ENCODE data around the gene KAT2A.

The KAT2A gene

DNA sequence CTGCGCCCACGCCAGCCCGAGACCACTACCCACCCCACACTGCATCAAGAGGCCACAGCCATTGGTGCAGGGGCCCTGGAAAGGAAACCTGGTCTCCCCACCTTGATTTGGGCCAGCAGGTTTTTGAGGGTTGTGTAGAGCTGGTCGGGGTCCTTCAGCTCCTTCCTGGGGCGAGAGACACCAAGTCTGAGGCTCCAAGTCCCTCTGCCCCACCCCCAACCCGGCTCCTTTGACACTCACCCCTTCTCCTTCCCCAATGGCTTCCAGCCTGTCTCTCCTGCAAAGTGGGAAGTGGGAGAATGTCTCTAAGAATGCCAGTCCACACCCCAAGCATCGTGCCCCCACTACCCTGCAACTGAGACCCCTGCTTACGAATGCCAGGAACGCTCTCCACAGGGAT is 7.0 kb downstream of the KAT2A start:
- DNase-seq (ENCODE audit: low spot score), result no peak

DNA sequence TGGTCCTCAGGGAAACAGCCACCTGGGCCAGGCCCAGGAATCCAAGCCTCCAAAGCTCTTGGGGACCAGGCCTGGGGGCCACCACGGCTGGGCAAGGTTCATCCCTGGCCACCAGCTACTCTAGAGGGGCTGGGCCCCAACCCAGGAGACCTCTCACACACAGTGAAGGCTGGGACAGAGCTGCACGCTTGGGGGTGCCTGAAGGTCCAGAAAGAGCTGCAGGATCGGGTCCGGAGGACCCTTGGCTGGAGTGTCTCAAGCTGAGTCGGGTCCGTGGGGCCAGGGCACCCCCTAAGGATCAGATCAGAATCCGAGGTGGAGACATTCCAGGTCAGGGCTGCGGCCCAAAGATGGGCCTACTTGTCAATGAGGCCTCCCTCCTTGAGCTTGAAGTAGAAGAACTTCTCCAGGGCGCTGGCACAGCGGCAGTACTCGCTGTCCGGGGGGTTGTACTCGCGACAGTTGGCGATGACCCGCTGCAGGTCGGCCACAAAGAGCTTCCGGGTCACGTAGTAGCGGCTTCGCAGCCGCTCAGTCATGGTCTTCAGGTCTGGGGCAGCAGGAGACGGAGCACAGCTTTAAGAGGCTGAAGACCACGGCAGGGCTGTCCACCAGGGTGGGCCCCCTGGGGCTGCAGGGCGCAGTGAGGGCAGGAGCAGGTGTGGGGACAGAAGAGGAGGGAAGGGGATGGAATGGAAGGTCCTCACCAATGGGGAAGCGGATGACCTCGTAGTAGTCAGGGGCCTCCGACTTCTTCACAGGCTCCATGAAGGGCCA is 7.7 kb downstream of the KAT2A start:
- no peak for DNase-seq (ENCODE audit: low spot score)

DNA sequence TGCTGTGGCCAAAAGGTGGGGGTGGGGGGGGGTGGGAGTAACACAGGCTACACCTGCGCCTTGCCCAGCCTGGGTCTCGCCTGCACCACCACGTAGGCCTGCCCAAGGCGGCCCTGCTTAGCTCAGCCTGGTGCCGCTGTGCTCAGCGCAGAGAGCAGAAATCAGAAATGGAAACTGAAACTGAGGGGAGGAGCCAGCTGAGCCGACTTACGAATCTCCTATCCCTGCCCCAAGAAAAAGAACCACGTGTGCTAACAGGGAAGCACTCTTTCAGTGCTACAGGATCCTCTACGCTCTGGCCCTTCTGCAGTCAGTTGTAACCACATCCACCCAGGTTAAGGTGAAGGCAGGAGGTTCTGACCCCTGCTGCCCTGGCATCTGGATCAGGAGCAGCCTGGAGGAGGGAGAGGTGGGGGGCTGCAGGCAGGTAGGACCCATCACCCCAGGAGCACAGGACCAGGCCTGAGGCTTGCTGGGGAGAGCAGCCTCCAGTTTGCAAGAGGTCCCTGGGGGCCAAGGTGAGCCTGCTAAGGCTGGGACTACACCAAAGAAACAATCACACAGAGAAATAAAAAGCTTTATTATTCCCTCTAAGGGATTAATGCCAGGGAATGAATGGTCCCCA is 8.5 kb downstream of the KAT2A start, which contains the start of gene DHX58:
TSS of gene DHX58 (minus strand) at position 163 of the 625 bp plus-strand sequence. CDS start 822 bp downstream, outside the sequence.
- DNase-seq (ENCODE audit: low spot score), result peak; percentile 94

DNA sequence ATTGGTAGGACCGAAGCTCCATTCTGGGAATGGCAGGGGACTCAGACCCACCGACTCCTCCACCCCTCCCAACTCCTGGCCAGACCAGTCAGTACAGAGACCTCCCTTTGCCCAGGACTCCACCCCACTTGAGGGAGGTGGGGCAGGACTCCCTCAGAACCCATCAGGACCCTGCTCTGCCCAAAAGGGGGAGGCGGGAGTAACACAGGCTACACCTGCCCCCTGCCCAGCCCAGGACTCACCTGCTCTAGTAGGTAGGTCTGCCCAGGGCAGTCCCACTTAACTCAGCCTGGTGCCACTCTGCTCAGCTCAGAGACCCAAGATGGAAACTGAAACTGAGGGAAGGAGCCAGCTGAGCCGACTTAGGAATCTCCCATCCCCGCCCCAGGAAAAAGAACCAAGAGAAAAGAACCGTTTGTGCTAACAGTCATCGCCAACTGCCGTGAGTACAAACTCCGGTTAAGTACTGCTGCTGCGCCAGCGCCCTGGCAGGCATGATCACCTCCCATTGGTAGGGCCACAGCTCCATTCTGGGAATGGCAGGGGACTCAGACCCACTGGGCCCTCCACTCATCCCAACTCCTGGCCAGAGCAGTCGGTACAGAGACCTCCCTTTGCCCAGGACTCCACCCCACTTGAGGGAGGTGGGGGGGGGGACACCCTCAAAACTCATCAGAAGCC is 9.2 kb downstream of the KAT2A start:
- peak; percentile 60 for DNase-seq (ENCODE audit: low spot score)

DNA sequence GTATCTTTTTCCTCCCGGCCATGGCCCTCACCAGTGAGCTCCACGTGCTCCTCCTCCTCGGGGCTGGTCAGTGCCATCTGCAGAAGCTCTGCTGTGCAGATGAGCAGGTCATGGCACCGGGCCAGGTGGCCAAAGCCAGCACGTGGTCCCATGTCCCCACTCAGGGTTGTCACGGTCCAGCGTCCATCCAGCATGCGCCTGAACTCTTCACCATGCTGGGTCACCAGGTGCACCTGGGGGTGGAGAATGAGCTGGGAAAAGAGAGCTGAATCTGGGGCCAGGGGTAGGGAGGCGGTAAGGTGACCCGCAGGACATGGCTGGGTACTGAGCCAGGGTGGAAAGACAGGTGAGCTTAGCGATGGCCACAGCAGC is 9.9 kb downstream of the KAT2A start:
- no peak for DNase-seq (ENCODE audit: low spot score)

DNA sequence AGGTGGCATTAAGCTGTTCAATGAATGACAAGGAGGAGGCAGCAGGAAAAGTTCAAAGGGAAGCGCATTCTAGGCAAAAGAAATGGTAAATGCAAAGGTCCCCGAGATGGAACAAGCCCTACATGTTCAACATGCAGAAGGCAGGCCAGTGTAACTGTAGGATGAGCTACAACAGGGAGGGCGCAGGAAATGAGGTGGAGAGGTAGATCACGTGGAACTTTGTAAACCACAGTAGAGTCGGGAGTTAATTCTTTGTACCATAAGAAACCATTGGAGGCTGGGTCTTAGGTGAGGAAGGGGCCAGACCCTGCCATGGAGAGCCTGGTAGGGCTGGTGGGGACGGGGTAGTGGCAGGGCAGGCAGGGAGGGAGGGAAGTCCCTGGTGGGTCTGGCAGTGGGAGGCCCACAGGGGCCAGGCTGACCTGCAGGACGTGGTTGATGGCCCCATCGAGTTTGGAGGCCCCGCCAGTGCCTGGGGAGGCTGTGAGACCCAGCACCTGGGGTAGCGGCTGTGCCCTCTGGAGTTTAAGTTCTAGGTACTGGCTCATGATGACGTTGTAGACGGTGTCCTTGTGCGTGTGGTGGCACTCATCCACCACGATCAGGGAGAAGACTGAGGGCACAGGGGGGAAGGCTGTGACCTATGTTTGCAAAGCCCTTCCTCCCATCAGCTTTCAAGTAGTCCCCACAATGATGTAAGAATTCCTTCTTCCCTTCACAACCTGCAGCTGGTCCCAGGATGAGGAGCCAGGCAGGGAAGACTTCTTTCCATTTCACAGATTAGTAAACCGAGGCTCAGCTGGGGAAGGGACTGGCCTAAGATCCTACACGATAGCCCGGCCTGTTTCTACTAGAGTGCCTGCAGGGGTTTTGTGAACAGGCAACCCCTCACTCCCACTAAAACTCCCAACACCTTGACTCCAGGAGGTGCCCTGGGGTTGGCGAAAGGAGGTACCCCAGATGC is 10.6 kb downstream of the KAT2A start:
- no peak for DNase-seq (ENCODE audit: low spot score)

DNA sequence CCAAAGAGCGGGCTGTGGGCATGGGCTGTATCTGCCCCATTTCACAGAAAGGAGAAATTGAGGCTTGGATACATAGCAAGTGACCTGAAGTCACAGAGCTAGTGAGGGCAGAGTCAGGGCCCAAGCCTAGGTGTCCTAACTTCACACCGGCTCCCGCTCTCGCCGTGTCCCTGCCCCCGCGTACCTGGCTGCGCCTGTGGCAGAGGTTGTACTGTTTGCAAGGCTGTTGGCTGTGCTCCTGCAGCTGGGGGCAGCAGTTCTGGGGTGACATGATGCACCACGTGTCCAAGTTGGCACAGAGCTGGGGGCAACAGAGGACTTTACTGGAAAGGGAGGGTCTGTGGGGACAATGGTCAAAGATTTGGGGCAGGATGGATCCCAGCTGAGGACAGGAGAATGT is 12.1 kb downstream of the KAT2A start:
- DNase-seq (ENCODE audit: low spot score), result no peak

DNA sequence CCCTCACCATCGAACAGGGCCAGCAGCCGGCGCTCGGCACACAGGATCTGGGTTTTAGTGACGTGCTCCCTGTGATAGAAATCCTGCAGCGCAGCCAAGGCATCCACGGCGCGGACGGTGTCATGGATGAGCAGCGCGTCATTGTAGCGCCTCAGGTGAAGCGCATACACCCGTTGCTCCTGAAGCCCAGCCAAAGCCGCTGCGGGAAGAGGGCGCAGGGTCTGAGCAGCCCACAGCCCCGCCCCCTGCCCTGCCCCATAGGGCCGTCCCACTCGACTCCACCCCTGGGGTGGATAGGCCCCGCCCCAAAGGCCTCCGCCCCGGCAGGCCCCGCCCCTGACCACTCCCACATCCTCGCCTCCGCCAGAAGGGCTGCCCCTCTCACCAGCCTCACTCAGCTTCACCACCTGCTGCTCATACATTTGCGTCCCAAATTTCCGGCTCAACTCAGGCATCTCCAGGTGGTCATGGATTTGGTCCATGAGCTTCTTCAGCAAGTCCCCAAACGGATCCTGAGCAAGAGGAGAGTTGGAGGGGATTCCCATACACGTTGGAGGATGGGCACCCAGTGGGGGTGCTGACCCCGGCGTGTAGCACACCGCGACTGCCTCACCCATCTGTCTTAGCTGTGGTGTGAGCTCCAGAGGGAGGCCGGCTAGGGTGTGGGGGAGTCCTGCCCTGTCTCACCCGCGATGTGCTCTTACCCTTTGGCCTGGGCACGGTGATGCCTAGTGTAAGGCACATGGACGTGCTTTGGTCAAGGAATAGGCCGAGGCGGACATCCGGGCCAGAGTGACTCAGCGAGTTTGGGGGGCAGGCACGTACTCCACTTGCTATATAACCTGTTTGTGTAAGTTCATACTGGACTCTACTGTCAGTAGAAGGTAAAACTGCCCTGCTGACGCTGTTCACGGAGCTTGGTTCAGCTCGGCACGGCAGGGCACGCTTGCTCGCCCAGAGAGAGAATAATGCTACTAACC is 13.3 kb downstream of the KAT2A start:
- DNase-seq (ENCODE audit: low spot score), result peak; percentile 72

DNA sequence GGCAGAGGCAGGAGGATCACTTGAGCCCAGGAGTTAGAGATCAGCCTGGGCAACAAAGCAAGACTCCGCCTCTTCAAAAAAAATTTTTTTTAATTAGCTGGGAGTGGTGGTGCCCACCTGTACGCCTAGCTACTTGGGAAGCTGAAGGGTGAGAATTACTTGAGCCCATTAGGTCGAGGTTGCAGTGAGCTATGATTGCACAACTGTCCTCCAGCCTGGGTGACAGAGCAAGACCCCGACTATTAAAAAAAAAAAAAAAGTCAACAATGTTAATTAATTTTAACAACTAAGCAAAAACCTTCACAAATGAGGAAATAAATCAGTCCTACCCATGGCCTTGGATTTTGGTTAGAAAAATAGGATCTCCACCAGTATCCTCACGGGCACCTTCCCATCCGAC is 14.0 kb downstream of the KAT2A start:
- DNase-seq (ENCODE audit: low spot score), result no peak

DNA sequence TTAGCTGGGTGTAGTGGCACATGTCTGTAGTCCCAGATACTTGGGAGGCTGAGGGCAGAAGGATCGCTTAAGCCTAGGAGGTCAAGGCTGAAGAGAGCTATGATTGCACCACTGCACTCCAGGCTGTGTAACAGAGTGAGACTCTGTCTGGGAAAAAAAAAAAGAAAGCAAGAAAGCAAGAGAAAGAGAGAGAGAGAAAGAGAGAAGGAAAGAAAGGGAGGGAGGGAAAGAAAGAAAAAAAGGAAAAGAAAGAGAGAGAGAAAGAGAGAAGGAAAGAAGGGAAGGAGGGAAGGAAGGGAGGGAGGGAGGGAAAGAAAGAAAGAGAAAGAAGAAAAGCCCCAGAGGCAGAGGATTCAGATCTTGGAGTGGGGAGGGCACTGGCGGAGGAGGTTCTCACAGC is 15.2 kb downstream of the KAT2A start:
- DNase-seq (ENCODE audit: low spot score), result no peak

DNA sequence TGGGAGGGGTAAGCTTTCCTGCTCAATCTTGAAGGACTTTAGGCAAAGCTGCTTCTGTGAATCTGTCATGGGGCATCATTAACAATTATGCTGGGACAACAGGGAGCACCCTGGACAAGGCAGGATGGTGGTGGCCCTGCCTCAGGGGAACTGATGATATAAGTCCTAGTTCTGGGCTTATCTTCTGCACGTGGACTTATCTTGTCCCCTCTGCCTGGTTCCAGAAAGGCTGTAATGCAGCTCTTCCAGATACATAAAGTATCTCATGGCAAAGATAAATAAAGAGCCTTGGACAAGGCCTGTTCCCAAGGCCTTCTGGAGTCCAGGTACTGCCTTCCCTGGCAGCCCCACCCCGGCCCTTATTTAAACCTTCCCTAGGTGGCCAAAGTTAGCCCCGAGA is 16.9 kb downstream of the KAT2A start:
- no peak for DNase-seq (ENCODE audit: low spot score)

DNA sequence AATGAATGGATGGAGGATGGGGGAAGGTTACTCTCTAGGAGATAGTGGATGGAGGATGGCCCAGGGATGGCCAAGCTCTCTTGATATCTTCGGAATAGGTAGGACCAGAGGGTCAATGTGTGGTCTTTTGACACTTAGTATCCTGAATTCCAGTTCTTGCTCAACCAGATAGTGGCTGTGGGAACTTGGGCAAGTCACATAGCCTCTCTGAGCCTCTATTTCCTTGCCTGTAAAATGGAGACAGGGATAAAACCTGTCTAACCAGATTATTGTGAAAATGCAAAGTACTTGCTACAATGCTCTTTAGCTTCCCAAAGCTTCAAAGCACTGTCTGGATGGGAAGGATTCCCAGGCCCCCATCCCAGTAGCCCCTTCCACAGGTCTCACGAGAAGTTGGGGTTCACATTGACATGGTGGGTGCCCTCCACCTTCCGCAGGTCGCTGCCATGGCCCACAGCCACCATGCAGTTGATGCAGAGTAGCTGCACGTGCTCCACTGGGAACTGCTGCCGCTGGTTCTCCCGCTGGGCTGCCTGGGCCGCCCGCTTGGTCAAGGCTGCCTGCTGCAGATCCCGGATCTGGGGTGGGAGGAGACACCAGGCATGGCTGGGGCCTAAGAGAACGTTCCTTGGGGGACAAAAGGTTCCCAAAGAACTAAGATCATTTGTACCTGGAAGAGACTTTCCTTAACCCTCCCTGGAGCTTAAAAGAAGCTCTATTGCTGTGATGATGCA is 17.8 kb downstream of the KAT2A start:
- no peak for DNase-seq (ENCODE audit: low spot score)

DNA sequence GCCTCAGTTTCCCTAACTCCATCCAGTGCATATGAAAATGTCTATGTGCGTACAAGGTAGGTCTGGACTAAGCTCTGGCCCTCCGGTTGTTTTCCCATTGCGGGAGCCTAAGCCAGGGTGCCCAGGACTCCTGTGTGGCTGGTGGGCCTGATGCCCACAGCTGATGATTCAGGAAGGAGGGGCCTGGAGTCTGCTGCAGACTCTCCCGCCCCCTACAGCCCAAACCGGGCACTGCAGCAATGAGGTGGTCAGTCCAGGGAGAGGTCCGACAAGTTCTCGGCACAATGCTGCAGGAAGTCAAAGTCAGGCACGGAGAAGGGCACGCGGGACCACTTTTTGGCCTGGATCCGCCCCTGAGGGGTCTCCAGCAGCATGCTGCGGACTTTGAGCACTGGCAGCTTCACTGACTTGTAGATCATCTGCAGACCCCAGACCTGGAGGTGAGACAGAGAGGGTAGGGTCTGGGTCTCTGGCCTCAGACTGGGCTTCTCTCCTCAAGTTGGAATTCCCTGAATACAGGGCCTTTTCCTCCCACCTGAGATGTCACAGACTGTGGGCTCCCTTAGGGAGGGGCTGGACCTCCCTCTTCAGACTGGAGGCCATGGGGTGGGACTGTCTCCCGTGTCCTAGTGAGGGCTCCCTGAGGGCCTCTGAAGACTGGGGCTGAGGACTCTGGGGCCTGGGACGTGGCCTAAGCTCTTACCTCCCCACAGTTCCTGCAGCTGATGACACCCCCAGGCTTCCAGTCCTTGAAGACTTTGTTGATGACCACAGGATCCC is 19.5 kb downstream of the KAT2A start:
- peak; percentile 91 for DNase-seq (ENCODE audit: low spot score)

DNA sequence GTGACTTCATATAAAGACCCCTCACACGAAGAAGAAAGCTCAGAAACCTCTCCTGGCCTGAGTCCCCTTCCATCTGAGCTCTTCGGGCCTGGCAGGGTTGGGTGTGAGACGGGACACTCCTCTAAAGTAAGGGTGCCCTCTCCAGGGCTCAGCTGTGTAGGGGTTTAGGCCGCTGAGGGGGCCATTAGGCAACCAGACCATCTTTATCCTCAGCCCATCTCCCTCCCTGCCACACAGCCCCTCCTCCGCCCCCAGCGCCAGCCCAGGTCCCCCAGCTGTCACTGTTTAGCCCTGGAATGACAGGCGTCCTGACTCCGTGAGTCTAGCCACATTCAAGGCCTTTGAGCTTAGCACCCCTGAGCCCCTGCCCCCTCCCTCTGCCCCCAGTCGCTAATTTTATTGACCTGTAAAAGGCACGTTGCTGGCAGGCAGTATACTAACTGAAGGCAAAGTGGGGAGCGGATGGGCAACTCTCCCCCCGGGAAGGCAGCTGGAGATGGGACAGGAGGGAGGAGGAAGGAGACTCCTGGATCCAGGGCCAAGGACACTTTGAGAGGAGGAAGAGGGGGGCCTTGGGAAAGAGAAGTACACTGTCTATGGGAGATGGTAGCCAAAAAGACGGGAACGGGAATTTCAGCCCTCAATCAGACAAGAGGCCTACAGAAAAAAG is 22.3 kb downstream of the KAT2A start:
- no peak for DNase-seq (ENCODE audit: low spot score)

DNA sequence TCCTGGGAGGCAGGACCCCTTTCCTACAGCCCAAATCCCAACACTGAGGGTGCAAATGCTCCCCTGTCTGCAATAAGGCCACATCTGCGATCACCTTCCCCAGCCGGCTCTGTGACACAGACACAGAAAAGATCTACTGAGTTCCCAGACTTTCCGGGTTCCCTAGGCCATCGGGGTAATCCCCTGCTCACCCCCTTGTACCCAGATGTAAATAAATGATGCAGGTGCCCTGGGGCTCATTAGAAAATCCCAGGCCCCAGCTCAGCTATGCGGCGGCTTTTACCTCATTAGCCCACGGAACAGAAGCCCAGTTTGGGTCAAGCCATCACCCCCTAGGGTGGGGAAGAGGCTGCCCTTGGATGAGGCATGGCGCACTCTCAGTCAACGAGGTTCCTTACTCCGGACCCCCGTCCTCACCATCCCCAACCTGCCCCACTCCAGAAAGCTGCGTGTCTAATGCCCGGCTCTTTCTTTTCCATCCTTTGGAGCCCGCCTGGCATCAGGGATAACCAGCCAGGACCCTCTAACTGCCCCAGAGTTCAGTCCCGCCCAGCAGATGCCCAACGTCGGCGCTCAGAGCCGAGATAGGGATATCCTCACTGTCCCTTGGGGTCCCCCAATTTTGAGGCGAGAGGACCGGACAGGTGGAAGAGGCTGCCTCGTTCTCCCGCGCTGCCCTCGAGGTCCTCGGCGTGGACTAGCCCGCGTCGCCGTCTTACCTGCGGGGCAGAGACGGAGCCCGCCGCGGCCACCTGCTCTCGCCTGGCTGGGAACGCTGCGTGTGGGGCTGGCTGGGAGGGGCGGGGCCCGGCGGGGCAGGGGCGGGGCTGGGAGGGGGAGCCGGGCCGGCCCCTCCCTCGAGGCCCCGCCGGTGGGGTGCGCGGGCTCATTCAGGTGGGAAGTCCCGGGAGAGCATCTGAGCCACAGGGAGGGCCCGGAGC is 23.2 kb downstream of the KAT2A start, which contains the start of gene ZNF385C:
TSS of gene ZNF385C (minus strand) at position 783 of the 941 bp plus-strand sequence. CDS start 35,417 bp downstream, outside the sequence.
- peak; percentile 45 for DNase-seq (ENCODE audit: low spot score)

DNA sequence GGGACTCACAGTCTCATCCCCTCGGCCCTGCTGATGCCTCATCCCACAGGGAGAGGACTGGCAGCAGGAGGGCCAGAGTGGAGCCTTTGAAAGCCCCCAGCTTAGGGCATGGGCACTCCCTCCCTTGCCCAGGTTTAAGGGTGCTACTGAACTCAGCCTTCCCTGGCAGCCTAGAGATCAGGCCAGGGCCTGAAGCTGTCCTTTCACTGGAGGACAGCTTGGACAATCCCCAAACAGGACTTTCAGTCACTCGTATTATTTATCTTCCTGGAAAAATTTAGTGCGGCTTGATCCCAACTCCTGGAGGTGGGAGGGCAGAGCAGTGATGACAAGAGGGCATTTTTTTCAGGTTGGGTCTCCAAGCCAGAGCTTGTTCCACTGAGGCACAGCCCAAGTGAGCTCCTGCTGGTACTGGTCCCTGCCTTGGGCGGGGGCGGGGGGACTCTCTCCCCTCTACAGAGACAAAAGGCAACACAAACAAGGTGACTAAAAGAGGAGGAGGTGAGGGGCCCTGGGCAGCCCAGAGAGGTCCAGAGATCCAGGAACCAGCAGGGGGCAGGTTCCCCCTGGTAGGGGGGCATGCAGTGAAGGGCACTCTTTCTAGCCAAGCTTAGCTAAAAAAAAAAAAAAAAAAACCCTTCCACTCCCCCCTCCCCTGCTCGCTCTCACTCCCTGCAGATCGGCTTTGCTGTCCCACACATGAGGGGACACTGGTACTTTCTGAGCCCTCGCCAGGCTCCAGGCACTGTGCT is 24.6 kb downstream of the KAT2A start:
- no peak for DNase-seq (ENCODE audit: low spot score)
